Stimulated activated naive CD8-positive, alpha-beta T cell treated with anti-CD3 and anti-CD28 coated beads, Interleukin-15, amount 100 ng/mL, for 72 hours (primary cell): ENCODE data around the gene NTM.

Source experiments
- ATAC-seq: fragments of 150-1000 bp; cut with Tn5 transposase; 2 replicates; pipeline ENCODE4 v1.10.0; 2021; ENCODE audit warnings: mild to moderate bottlenecking, moderate library complexity
- DNase-seq, 2 donors: peaks; one replicate each; pipeline ENCODE4 v3.0.0; 2021 to 2022
- H3K27ac Mint-ChIP-seq, 2 donors: one replicate each; pipeline ENCODE4 v1.8.0; 2022; ENCODE audit warnings: mild to moderate bottlenecking in 2 of 2, mixed read lengths in 2 of 2, moderate library complexity in 2 of 2
- H3K27me3 Mint-ChIP-seq: one replicate; pipeline ENCODE4 v1.8.0; 2022; ENCODE audit warnings: mixed read lengths
- H3K4me1 Mint-ChIP-seq: one replicate; pipeline ENCODE4 v1.8.0; 2022; ENCODE audit warnings: mild to moderate bottlenecking, mixed read lengths
- H3K4me3 Mint-ChIP-seq, 2 donors: one replicate each; pipeline ENCODE4 v1.8.0; 2022; ENCODE audit warnings: mild to moderate bottlenecking in 2 of 2, mixed read lengths in 2 of 2, moderate library complexity in 1 of 2
- H3K9me3 Mint-ChIP-seq, 2 donors: one replicate each; pipeline ENCODE4 v1.8.0; 2022; ENCODE audit warnings: mixed read lengths in 2 of 2

NTM gene

DNA sequence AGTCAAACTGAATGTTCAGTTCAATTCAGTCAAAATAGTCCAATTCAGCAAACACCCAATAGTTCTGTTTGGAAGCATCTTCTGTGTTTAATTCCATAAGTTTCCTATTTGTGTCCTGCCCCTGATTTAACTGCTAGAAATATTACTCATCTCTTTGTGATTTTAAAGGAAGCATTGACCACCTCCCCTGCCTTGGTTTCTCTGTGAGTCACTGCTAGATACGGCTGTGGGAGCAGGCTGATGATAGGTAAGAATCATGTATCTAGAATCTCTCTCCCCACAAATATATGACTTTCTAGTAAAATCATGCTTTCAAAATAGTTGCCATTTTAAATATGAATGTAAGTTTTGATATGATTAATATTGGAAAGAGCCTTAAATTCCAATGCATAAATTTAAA is 888.5 kb downstream of the NTM start:
- DNase-seq = no peak
- H3K27ac Mint-ChIP-seq = no peak overlapping the region
- peaks cover 0 to 7% of the 10 kb centered on the region in 2 donors for H3K9me3 Mint-ChIP-seq
- H3K27me3 Mint-ChIP-seq = peaks cover 6% of the 10 kb centered on the region
- no peak overlapping the region for H3K4me3 Mint-ChIP-seq
- no peaks in the 10 kb centered on the region for H3K4me1 Mint-ChIP-seq
- ATAC-seq = no peak

DNA sequence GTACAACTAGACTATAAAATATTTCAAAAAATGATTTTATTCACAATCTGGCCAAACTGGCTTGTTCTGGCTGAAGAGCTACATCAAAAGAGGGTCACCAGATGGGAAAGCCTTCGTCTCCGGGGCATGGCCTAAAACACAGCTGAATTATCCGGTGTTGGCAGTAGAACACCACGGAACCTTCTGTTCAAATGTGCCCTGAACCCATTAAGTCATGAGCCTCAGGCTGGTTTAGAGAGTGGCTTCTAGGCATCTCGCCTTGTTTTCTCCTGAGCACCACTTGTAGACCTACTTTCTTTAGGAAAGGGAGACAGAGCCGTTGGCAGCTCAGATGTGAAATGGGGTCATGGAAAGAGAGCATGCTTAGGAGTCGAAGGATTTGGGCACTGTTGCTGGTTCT is 890.2 kb downstream of the NTM start:
- Mint-ChIP-seq H3K27me3 (peaks cover 7% of the 10 kb centered on the region), H3K9me3 (peaks cover 0 to 9% of the 10 kb centered on the region in 2 donors), H3K4me1 (no peaks in the 10 kb centered on the region), H3K27ac (no peak overlapping the region), H3K4me3 (no peak overlapping the region)
- no peak for DNase-seq
- ATAC-seq = no peak

DNA sequence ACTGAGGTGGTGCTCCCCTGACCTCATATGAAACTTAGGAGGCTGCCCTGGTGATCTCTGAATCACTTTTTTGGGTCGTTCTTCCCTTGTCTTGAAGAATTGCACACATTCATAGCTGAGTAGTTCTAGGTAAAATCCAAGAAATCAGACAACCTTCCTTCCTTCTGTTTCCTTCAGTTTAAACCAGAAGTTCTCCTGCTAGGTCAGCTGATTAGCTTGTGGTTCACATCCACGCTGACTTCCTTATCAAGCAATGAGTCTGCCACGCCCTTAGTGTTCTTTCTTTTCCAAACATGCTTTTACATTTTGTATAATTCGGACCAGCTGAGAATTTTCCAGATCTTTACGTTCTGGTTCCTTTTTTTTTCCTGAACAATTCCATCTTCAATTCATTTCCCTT is 892.8 kb downstream of the NTM start:
- peaks cover 7% of the 10 kb centered on the region for H3K27me3 Mint-ChIP-seq
- DNase-seq (no peak), ATAC-seq (no peak)
- H3K27ac Mint-ChIP-seq = no peak overlapping the region
- H3K4me1 Mint-ChIP-seq = no peaks in the 10 kb centered on the region
- H3K9me3 Mint-ChIP-seq = peaks cover 6 to 13% of the 10 kb centered on the region in 2 donors
- no peak overlapping the region for H3K4me3 Mint-ChIP-seq

DNA sequence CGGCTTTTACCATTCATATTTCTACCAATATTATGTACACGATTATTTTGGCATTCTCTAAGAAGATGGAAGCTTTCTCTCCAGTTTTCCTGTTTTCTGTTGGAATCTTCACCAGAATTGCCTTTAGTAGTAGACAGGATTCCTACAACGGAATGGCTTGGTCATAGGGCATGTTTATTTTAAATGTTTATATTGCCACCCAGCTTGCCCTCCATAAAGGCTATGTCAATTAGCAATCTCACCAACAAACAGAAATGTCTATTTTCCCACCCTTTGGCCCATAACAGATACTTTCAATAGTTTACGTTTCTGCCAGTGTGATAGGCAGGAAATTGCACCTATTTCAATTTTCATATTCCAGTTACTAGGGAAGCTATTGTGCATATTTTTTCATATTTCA is 893.5 kb downstream of the NTM start:
- no peaks in the 10 kb centered on the region for H3K4me1 Mint-ChIP-seq
- H3K4me3 Mint-ChIP-seq = no peak overlapping the region
- no peak for DNase-seq
- peaks cover 7% of the 10 kb centered on the region for H3K27me3 Mint-ChIP-seq
- peaks cover 8 to 13% of the 10 kb centered on the region in 2 donors for H3K9me3 Mint-ChIP-seq
- no peak for ATAC-seq
- no peak overlapping the region for H3K27ac Mint-ChIP-seq

DNA sequence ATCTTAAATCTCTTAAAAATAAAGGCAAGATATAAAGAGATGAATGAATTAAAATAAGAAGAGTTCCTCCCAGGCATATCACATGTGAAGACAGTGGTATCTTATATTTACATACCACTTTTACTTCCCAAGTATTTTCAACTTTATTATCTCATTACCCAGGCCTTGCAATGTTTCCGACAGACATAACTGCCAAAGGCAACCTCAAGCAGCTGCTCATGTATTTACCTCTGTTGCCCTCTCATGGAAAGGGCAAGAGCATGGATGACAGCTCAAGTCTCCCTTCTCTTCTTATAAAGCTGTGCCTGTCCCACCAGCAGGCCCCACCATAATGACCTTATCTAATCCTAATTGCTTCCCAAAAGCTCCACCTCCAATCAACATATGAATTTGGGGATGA is 894.2 kb downstream of the NTM start:
- DNase-seq (no peak), ATAC-seq (no peak)
- Mint-ChIP-seq H3K9me3 (peaks cover 8 to 13% of the 10 kb centered on the region in 2 donors), H3K4me1 (no peaks in the 10 kb centered on the region), H3K4me3 (no peak overlapping the region), H3K27me3 (peaks cover 7% of the 10 kb centered on the region), H3K27ac (no peak overlapping the region)

DNA sequence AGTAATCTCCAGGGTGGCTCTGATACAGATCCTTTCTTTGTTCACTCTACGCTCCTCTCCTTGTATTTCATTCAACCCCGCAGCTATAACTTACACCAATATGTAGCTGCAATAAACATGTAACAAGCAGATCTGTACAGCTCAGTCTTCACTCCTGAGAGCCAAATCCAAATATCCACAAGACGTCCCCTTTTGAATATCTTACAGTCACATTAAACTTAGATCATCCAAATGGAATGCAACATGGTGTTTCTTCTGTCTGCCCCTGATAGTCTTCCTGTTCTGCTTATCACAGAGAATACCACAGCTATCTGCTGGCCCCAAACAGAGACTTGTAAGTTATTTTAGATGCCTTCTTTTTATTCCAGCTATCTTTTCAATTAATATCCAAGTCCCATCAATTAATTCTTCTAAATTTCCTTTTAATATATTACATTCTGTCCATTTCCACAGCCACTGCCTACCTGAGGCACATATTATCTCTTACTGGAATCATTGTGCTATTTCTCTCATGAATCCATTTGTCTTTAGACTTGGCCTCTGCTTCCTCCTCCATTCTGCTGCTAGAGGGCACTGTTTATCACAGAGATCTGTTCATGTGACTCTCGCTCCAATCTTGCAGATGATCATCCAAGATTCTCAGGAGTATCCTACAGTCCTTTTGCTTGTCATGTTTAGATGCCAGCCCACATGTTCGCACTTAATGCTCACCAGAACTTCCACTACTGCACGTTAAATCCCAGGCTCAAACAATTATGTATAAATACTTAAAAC is 908.6 kb downstream of the NTM start:
- ATAC-seq (no peak), DNase-seq (no peak)
- no peak overlapping the region for H3K4me3 Mint-ChIP-seq
- H3K27me3 Mint-ChIP-seq = peaks cover 11% of the 10 kb centered on the region
- no peaks in the 10 kb centered on the region for H3K4me1 Mint-ChIP-seq
- H3K27ac Mint-ChIP-seq = no peak overlapping the region
- H3K9me3 Mint-ChIP-seq = no peaks in the 10 kb centered on the region

DNA sequence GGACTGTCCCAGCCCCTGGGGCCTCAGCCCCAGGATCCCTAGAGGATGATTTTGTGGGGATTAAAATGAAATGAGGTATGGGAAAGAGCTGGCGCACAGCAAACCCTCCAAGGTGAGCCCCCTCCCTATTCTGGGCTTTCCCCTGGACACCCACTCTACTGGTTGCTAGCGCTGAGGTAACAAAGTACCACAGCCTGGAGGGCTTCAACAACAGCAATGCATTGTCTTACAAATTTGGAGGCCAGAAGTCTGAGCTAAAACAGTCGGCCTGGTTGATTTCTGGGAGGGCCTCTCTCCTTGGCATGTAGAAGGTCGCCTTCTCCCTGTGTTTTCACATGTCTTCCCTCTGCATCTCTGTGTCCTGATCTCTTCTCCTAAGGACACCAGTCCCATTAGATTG is 913.6 kb downstream of the NTM start:
- Mint-ChIP-seq H3K27ac (no peak overlapping the region), H3K27me3 (peaks cover 19% of the 10 kb centered on the region), H3K9me3 (peaks cover 0 to 5% of the 10 kb centered on the region in 2 donors), H3K4me1 (no peaks in the 10 kb centered on the region), H3K4me3 (no peak overlapping the region)
- DNase-seq = no peak
- no peak for ATAC-seq

DNA sequence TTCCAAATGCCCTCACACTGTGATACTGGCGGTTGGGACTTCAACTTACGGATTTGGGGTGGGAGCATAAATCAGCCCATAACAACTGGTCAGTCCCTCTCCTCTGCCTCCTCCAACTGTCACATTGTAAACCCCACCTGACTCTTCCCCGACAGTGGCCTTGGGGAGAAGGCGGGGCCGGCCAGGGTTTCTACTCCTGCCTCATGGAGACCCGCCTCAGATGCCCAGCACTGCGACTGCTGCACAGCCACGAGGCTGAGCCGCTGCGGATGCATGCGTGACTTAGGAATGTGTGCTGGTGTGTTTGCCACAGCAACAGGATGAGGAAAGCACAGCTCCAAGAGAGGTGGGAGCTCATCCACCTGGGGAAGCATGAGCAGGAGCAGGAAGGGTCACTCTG is 914.2 kb downstream of the NTM start:
- Mint-ChIP-seq H3K4me1 (no peaks in the 10 kb centered on the region), H3K27me3 (peaks cover 24% of the 10 kb centered on the region), H3K4me3 (no peak overlapping the region), H3K9me3 (peaks cover 0 to 5% of the 10 kb centered on the region in 2 donors), H3K27ac (no peak overlapping the region)
- ATAC-seq (no peak), DNase-seq (no peak)

DNA sequence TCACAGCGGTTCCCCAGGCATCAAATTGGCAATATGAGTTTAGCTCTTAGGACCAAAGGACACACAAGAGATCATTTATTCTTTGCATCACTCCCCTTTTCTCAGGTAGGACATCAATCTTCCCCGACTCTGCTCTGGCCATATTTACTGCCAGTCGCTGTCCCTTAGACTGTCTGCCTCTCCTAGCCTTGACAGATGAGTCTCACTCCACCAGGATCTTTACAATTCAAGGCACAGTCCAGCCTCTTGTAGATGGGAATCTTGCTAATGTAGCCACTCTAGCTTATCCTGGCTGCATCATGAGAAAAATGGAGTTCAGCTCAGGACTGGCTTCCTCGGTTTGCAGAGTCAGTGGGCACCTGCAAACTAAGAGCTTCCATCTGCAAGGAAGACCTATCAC is 915.2 kb downstream of the NTM start:
- Mint-ChIP-seq H3K4me1 (no peaks in the 10 kb centered on the region), H3K27ac (no peak overlapping the region), H3K9me3 (peaks cover 0 to 5% of the 10 kb centered on the region in 2 donors), H3K27me3 (peaks cover 26% of the 10 kb centered on the region), H3K4me3 (no peak overlapping the region)
- DNase-seq = no peak
- no peak for ATAC-seq

DNA sequence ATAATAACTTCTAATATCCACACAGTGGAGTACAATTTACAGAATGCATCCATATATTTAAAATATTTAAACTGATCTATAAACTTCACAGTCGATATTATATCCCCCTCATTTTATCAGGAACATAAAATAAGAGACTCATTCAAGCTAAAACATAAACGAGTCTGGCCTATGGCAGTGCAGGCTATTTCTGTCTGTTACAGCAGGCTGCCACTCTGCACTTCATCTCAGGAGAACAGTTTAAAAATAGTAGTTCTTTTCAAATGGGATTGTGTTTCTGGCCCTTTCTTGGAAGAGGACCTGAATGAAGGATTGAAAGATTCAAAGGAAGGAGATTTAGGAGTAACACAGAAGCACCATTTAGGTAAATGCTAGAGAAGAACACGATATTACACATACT is 915.7 kb downstream of the NTM start:
- ATAC-seq (no peak), DNase-seq (no peak)
- Mint-ChIP-seq H3K4me3 (no peak overlapping the region), H3K4me1 (no peaks in the 10 kb centered on the region), H3K9me3 (peaks cover 0 to 5% of the 10 kb centered on the region in 2 donors), H3K27ac (no peak overlapping the region), H3K27me3 (peaks cover 30% of the 10 kb centered on the region)

DNA sequence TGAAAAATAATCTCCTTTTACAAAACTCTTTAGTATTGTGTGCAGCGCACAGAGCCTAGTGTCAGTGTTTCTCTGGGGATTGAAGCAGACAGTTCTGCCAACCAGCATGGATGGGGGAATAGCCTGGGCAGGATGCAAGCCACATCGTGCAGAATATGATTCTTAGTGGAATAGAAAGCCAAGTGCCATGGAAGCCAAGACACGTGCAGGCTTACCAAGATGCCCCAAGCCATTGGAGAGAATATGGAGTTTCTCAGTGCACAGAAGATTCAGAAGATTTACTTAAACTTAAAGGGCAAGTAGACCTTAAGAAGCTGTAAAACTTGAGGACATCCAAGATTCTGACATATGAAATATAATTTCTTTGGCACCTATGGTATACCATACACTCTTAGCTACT is 917.6 kb downstream of the NTM start:
- no peak overlapping the region for H3K4me3 Mint-ChIP-seq
- DNase-seq (no peak), ATAC-seq (no peak)
- H3K9me3 Mint-ChIP-seq = peaks cover 14 to 16% of the 10 kb centered on the region in 2 donors
- H3K27ac Mint-ChIP-seq = no peak overlapping the region
- peaks cover 39% of the 10 kb centered on the region for H3K27me3 Mint-ChIP-seq
- H3K4me1 Mint-ChIP-seq = no peaks in the 10 kb centered on the region

DNA sequence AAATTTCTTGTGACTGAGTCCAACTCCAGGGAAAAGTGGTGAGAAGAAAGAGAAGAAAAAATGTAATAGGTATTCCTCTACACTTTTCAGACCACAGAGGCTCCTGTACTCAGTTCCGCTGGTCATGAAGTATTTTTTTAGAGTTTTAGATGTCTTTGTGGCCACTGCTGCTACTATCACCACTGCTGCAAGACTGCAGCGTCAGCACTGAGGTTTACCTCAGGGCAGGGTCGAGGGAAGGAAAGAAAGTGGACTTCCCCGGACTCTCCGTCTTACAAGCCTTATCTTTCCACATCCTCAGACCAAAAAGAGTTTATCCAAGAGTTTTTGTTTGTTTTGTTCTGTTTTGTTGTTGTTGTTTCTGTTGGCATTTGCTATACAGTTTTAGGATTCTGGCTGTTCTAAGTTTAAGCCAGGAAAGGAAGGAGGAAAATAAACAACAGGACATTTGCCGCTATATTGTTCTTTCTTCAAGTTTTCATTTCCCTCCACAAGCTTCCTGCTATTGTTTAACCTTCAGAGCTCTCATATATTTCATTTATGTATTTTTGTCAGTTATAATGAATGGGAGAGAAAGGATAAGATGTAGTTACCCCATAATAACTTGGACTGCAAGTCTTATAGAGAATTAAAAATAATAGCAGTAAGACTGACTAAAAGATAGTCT is 919.3 kb downstream of the NTM start:
- no peak for ATAC-seq
- Mint-ChIP-seq H3K27ac (peak overlapping the region in 1 of 2 donors; percentile 83), H3K27me3 (peaks cover 32% of the 10 kb centered on the region), H3K9me3 (peaks cover 9 to 16% of the 10 kb centered on the region in 2 donors), H3K4me1 (no peaks in the 10 kb centered on the region), H3K4me3 (no peak overlapping the region)
- DNase-seq = no peak

DNA sequence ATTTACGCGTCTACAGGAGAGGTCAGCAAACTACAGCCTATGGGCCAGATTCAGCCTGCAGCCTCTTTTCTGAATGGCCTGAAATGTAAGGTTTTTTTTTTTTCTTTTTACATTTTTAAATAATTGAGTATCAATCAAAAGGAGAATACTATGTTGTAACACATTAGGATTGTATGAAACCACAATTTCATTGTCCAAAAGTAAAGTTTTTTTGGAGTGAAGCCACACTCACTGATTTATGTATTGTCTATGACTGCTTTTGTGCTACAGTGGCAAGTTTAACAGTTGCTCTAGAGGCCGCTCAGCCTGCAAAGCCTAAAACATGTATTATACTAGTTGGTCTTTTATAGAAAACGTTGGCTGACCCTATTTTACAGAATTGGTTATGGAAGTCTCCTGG is 923.2 kb downstream of the NTM start:
- Mint-ChIP-seq H3K4me3 (no peak overlapping the region), H3K27me3 (peaks cover 21% of the 10 kb centered on the region), H3K9me3 (peaks cover 9 to 16% of the 10 kb centered on the region in 2 donors), H3K4me1 (no peaks in the 10 kb centered on the region), H3K27ac (no peak overlapping the region)
- ATAC-seq = no peak
- no peak for DNase-seq

DNA sequence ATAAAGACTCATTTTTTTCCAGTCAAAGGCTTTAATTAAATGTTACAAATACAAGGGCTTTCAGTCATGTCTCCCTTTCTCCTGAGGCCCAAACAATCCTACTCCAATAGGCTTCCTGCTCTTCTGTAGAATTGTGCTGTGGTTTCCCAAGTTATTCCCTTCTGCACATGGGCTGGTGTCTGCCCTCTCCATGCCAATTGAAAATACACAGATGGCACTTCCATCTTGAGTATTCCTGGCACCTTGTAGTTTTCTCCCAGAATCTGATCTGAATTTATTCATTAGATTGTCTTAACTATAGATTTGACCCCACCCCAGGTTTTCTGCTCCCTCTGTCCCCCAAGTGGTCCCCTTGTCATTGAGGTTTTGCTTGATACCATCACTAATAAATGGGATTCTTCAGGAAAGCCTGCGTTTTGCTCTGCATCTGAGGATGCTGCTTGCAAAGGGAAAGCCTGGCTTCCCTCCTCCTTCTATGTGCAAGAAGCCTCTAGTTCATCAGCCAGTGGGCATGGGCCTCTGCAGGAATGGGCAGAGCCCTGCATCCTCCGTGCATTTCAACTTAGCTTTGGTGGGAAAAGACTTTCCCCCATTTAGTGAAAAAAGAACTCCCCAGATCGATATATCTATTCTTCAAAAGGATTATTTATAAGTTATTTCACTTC is 926.7 kb downstream of the NTM start:
- H3K27me3 Mint-ChIP-seq = no peaks in the 10 kb centered on the region
- no peak overlapping the region for H3K27ac Mint-ChIP-seq
- DNase-seq (no peak), ATAC-seq (no peak)
- H3K9me3 Mint-ChIP-seq = peaks cover 7 to 10% of the 10 kb centered on the region in 2 donors
- H3K4me3 Mint-ChIP-seq = no peak overlapping the region
- no peaks in the 10 kb centered on the region for H3K4me1 Mint-ChIP-seq

DNA sequence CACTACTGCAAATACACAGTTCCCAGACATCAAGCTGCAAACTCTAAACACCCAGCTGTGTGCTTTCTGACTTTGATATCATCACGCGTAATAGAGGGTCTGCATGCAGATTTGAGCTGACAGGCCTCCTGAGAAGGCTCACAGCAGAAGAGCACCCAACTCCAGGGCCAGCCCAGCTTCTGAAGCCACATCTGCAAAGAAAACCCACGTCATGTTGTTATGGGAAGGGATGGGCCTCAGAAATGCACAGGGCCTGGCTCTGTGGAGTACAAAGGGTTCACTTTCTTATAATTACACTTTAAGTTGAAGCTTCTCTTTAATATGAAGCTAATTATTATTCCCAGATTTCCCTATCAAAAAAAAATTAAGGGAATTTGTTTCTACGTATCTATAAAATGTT is 927.9 kb downstream of the NTM start:
- peaks cover 2 to 11% of the 10 kb centered on the region in 2 donors for H3K9me3 Mint-ChIP-seq
- H3K27ac Mint-ChIP-seq = no peak overlapping the region
- ATAC-seq = no peak

DNA sequence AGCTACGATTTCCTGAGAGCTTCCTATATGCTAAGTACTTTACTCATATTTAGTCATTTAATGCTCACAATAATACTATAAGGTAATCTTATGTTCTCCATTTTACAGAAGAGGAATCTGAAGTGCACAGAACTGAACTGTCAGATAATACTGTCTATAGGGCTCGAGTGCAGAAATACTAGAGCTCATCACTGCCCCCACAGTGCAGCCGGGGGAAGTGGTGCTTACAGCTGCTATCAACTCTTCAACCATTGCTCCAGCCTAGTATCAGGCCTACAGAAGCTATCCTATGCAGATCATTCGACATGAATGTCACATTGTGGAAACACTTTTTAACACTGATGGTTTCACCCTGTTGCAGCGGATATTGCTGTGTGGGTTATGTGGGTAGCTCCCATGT is 929.9 kb downstream of the NTM start:
- no peak for ATAC-seq
- H3K27me3 Mint-ChIP-seq = no peaks in the 10 kb centered on the region
- no peak overlapping the region for H3K4me3 Mint-ChIP-seq

More for the DNA sequence above, 927.9 kb downstream of the NTM start:
- Mint-ChIP-seq H3K4me3 (no peak overlapping the region), H3K4me1 (no peaks in the 10 kb centered on the region), H3K27me3 (no peaks in the 10 kb centered on the region)
- no peak for DNase-seq

More for the DNA sequence above, 929.9 kb downstream of the NTM start:
- Mint-ChIP-seq H3K4me1 (no peaks in the 10 kb centered on the region), H3K27ac (no peak overlapping the region), H3K9me3 (peaks cover 5 to 15% of the 10 kb centered on the region in 2 donors)
- DNase-seq = no peak
